Measurements from ENCODE around the gene RAPGEF1. TPM values are rescaled to one million over a fixed set of nuclear protein-coding genes. Genes with fewer than 3 reads are reported as not detected.
"Not testable (repeated sequence)": the region's sequence is repeated elsewhere in the genome, so short reads cannot be mapped to it uniquely, and the experiment has no call there.

Gene RAPGEF1
- total RNA-seq, 4 donors from 2014 or later, result 37.5 to 89.0 (median 62.8) TPM

DNA sequence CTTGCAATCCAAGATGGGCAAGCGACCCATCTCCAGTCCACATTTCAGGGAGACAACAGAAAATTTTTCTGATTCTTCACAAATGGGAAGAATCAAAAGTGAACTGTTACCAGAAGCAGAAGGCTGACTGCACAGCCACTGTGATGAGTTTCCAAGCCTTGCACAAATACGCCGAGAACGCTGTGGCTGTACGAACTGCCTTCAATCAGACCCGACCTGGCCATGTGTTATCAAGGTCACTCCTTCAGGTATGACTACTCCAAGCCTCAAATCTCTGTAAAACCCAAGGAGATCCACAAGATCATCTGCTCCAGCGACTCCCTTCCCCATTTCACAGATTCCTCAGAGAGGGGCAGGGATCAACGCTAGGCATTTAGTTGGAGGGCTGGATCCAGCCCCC, 26.9 kb downstream of the RAPGEF1 start:
- ATAC-seq (ENCODE audit: low FRiP score), result no peak
- no peak for DNase-seq (ENCODE audit: low spot score)
- TF ChIP-seq, protein P1, sequence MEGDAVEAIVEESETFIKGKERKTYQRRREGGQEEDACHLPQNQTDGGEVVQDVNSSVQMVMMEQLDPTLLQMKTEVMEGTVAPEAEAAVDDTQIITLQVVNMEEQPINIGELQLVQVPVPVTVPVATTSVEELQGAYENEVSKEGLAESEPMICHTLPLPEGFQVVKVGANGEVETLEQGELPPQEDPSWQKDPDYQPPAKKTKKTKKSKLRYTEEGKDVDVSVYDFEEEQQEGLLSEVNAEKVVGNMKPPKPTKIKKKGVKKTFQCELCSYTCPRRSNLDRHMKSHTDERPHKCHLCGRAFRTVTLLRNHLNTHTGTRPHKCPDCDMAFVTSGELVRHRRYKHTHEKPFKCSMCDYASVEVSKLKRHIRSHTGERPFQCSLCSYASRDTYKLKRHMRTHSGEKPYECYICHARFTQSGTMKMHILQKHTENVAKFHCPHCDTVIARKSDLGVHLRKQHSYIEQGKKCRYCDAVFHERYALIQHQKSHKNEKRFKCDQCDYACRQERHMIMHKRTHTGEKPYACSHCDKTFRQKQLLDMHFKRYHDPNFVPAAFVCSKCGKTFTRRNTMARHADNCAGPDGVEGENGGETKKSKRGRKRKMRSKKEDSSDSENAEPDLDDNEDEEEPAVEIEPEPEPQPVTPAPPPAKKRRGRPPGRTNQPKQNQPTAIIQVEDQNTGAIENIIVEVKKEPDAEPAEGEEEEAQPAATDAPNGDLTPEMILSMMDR (IDR thresholded peaks at IDR 0.05), result no peak

DNA sequence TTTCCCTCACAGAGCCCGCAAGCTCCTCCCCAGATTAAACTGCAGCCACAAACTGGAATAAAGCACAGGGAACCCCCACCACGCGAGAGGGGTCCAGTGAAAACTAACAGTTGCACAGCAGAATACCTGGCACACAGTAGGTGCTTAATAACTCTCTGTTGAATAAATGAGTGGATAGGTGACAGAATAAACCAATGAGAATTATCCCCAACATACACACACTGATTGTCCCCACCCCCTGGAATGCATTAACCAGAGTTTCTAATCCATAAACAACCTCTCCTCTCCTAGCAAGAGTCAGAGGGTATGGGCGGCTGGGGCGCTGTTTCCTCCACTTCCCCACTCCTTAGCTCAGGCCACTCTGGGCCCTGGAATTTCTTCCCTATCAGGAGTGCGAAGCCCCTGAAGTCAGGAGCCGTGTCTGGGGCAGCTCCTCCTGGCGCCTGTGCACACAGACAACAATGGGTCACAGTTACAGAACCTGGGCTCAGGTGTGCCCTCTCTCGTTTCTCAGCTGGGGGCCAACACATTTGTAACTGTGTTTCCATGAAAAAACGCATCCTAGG, 27.6 kb downstream of the RAPGEF1 start:
- DNase-seq (ENCODE audit: low spot score), result no peak
- no peak for ATAC-seq (ENCODE audit: low FRiP score)
- TF ChIP-seq, protein P1 (IDR thresholded peaks at IDR 0.05), result no peak

- TF ChIP-seq, protein P1 (IDR thresholded peaks at IDR 0.05), result no peak
- DNase-seq (ENCODE audit: low spot score) (no peak), ATAC-seq (ENCODE audit: low FRiP score) (peak; percentile 76)
These were observed 30.0 kb downstream of the RAPGEF1 start for GRCh38 chr9:131709771-131710431.

GRCh38 chr9:131709010-131709770, 30.7 kb downstream of the RAPGEF1 start:
- ATAC-seq (ENCODE audit: low FRiP score); DNase-seq (ENCODE audit: low spot score): not testable (repeated sequence)

- DNase-seq (ENCODE audit: low spot score) (no peak), ATAC-seq (ENCODE audit: low FRiP score) (peak; percentile 53)
- TF ChIP-seq, protein P1 (IDR thresholded peaks at IDR 0.05), result no peak
These were observed 31.5 kb downstream of the RAPGEF1 start for GRCh38 chr9:131708226-131709002.

DNA sequence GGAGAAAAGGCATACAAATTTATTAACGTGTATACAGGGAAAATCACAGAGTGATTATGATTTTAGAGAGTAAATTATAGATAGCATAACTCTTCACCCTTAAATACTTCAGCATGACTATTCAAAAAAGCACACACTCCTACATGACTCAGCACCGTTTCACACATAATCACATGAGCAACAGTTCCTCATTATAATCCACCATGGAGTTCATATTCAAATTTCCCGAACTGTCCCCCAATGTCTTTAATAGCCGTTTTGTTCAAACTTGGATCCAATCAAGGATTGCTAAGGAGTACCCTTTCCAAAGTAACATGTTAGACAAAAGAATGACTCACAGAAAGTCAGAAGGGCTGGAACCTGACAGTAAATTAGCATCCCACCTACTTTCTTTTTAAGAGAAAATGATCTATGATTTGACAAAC, 32.1 kb downstream of the RAPGEF1 start:
- DNase-seq (ENCODE audit: low spot score) (no peak), ATAC-seq (ENCODE audit: low FRiP score) (no peak)
- TF ChIP-seq, protein P1 (IDR thresholded peaks at IDR 0.05), result no peak

DNA sequence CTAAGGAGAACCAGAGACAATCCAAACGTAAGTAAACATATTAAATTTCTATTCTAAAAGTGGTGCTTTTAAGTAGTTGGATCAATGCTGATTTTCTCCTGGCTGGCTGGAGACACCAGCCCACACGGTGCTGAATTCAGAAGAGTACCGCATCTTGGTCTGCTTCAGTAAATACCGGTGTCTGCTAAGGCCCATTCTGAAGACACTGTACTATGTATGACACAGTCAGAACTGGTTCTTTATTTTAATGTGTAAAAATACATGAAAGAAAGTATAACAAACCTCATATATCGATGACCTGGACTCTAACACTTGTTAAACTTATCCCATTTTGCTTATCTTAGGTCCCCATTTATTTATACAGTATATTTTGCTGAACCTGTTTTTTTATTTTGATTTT, 32.8 kb downstream of the RAPGEF1 start:
- no peak for ATAC-seq (ENCODE audit: low FRiP score)
- TF ChIP-seq, protein P1 (IDR thresholded peaks at IDR 0.05), result no peak

More for the DNA sequence above, 32.8 kb downstream of the RAPGEF1 start:
- no peak for DNase-seq (ENCODE audit: low spot score)
